Activated naive CD8-positive, alpha-beta T cell treated with anti-CD3 and anti-CD28 coated beads, Interleukin-2, amount 10 ng/mL, durations not matched to agents 7 days and 5 days (primary cell): ENCODE results near the gene LAMA5. TPM values are rescaled to one million over a fixed set of nuclear protein-coding genes. Genes with fewer than 3 reads are reported as not detected.

Source experiments
- ATAC-seq: fragments of 150-1000 bp; cut with Tn5 transposase; one replicate; pipeline ENCODE4 v1.10.0; 2021; ENCODE audit warnings: low read depth, moderate library complexity
- POLR2A ChIA-PET: fragments of 350-600 bp; sonication (Branson Sonifier 250); formaldehyde crosslinking; loops from one replicate; lab custom pipeline; 2021; ENCODE audit warnings: antibody characterized with exemption; lab: Charles Lee
- DNase-seq: peaks from one replicate; pipeline ENCODE4 v3.0.0; 2021
- H3K27ac Mint-ChIP-seq: one replicate; pipeline ENCODE4 v1.8.0; 2022; ENCODE audit warnings: mild to moderate bottlenecking, mixed read lengths
- H3K27me3 Mint-ChIP-seq: one replicate; pipeline ENCODE4 v1.8.0; 2022; ENCODE audit warnings: mild to moderate bottlenecking, moderate library complexity, mixed read lengths
- H3K36me3 Mint-ChIP-seq: one replicate; pipeline ENCODE4 v1.8.0; 2021; ENCODE audit warnings: mild to moderate bottlenecking, mixed read lengths
- H3K4me1 Mint-ChIP-seq: one replicate; pipeline ENCODE4 v1.8.0; 2021; ENCODE audit warnings: mixed read lengths
- H3K4me3 Mint-ChIP-seq: one replicate; pipeline ENCODE4 v1.8.0; 2022; ENCODE audit warnings: mild to moderate bottlenecking, moderate library complexity, mixed read lengths
- H3K9me3 Mint-ChIP-seq: one replicate; pipeline ENCODE4 v1.8.0; 2021; ENCODE audit warnings: mixed read lengths
- total RNA-seq, 2 experiments: library from RNA; stranded (reverse); gene quantifications; one replicate each; pipeline ENCODE4 v1.2.3, GENCODE V29; 2021

The LAMA5 gene
- total RNA-seq, 2 experiments from 2014 or later, result 0.54 to 0.80 TPM

DNA sequence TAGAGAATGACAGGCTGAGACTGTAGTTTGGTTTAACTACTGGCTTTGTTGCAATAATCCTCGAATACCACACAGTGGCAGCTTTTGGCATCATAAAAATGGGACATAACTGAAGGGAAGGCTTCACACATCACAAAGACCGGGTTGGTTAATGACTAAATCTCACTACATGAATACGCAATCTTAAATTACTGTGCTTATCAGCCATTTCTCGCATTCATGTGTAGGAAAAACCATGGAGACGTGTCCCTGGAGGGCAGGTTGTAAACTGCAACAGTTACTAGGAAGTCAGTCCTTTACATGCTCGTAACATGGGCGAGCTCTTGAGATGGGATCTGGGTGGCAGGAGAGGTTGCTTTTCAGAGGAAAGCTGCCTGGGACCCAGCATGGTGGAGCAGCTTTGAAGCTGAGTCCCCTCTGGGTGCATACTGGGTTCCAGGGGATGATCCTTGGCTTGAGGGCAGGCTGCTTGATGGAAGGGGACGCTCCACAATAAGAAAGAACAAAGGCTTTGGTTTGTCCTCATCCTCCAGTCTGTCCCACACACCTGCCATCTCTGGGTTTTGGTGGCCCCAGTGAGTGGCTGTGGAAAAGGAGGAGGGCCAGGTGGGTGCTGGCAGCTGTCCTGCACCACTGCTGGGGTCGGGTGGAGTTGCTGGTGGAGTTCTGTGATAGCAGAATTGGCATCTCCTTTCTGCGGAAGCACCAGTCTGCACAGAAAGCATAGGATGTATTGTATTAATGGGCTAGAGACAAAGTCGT, 21.9 kb upstream of the LAMA5 start:
- DNase-seq (no peak), ATAC-seq (no peak)
- H3K4me1 Mint-ChIP-seq, result peaks cover 30% of the 10 kb centered on the region
- POLR2A ChIA-PET, result no interaction called here
- H3K4me3 Mint-ChIP-seq, result peak overlapping the region; percentile 87
- no peaks in the 10 kb centered on the region for H3K9me3 Mint-ChIP-seq
- no peaks in the 10 kb centered on the region for H3K27me3 Mint-ChIP-seq
- H3K27ac Mint-ChIP-seq, result peak overlapping the region; percentile 93
- peaks cover 18% of the 10 kb centered on the region for H3K36me3 Mint-ChIP-seq

- Mint-ChIP-seq H3K27ac (peak overlapping the region; percentile 93), H3K36me3 (peaks cover 18% of the 10 kb centered on the region), H3K9me3 (no peaks in the 10 kb centered on the region), H3K4me3 (peak overlapping the region; percentile 87), H3K4me1 (peaks cover 30% of the 10 kb centered on the region), H3K27me3 (no peaks in the 10 kb centered on the region)
- POLR2A ChIA-PET, result interaction anchor here (0.7 to 2.4 kb wide), 4 partner anchors 22 to 406 kb away, joined by 3 to 13 read pairs (median 6); partner anchors contain the start of gene ADRM1
- ATAC-seq, result no peak
- DNase-seq, result no peak
Measured at GRCh38 chr20:62387933-62388635, 21.0 kb upstream of the LAMA5 start.

- Mint-ChIP-seq H3K27ac (peak overlapping the region; percentile 93), H3K27me3 (no peaks in the 10 kb centered on the region), H3K4me1 (peaks cover 30% of the 10 kb centered on the region), H3K36me3 (peaks cover 20% of the 10 kb centered on the region), H3K9me3 (no peaks in the 10 kb centered on the region), H3K4me3 (peak overlapping the region; percentile 87)
- DNase-seq, result no peak
- peak; percentile 21 for ATAC-seq
- POLR2A ChIA-PET, result interaction anchor here (0.7 to 2.4 kb wide), 14 partner anchors 12 to 417 kb away, joined by 3 to 13 read pairs (median 5); partner anchors contain the start of genes ADRM1, CABLES2 and OGFR
Measured at GRCh38 chr20:62387219-62387913, 20.3 kb upstream of the LAMA5 start.

DNA sequence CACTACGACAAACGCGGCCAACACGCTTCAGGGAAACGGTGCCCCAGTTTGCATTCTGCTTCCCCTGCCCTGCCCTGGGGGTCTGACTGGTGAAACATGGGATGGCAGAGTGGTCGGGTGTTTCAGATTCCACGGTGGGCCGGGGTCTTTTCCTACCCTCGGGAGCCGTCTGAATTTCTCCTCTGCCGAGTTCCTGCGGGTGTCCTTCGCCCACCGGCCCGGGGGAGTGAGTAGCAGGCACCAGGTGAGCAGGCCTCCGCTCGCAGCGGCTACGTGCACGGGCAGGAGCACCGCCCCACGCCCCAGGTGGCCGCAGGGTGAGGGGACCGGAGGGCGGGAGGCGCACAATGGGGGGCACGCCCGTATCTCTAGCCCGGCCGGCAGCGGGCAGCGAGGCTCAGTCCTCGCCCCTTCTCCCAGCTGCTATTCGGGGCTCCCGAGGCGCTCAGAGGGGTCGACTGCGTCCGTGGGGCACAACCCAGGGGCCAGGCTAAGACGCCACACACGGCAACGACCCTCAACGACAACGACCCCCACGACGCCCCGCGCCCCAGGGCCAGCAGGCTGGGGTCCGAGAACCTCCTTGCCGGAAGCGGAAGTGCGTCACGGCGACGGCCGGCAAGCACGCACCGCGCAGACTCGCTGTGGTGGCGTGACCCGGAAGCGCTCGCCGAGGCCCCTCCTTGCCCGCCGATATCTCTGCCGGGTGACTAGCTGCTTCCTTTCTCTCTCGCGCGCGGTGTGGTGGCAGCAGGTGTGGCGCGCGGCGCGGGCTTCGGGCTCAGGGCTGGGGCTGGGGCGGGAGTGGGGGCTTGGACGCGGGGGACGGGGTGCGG, 19.5 kb upstream of the LAMA5 start, which contains the start of gene RPS21:
TSS of gene RPS21 (plus strand) at position 721 of the 836 bp plus-strand sequence. CDS start 236 bp downstream, outside the sequence.
- Mint-ChIP-seq H3K27me3 (no peaks in the 10 kb centered on the region), H3K27ac (peak within 1 kb of the TSS; percentile 93), H3K9me3 (peaks cover 4% of the 10 kb centered on the region), H3K4me1 (peaks cover 35% of the 10 kb centered on the region), H3K4me3 (peak within 1 kb of the TSS; percentile 87), H3K36me3 (peaks cover 27% of the 10 kb centered on the region)
- ATAC-seq (peak; percentile 92), DNase-seq (peak; percentile 94)
- POLR2A ChIA-PET, result interaction anchor here (0.6 to 2.4 kb wide), 17 partner anchors 10 to 418 kb away, joined by 3 to 13 read pairs (median 4); partner anchors contain the start of genes ADRM1, CABLES2, MTG2 and OGFR

- Mint-ChIP-seq H3K9me3 (peaks cover 4% of the 10 kb centered on the region), H3K4me3 (no peak overlapping the region), H3K27ac (peak overlapping the region; percentile 67), H3K36me3 (peaks cover 12% of the 10 kb centered on the region), H3K27me3 (no peaks in the 10 kb centered on the region), H3K4me1 (peaks cover 20% of the 10 kb centered on the region)
- ATAC-seq (peak; percentile 67), DNase-seq (peak; percentile 76)
- POLR2A ChIA-PET, result interaction anchor here (1.0 kb wide), 2 partner anchors 80 to 83 kb away, joined by 3 to 4 read pairs; partner anchors contain the start of gene ADRM1
Measured at GRCh38 chr20:62382306-62383198, 15.4 kb upstream of the LAMA5 start.

DNA sequence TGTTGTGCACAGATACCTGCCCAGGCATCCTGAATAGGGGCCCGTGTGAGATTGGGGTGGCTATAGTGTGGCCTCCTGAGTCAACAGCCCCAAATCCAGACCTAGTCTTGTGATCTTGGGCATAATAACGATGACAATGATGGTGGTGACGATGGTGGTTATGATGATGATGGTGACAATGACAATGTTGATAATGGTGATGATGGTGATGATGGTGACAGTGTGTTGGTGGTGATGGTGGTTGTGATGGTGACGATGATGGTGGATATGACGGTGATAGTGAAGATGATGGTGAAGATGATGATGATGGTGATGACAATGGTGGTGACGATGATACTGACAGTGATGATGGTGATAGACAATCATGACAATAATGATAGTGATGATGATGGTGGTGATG, 14.7 kb upstream of the LAMA5 start:
- no peak overlapping the region for H3K4me3 Mint-ChIP-seq
- DNase-seq (no peak), ATAC-seq (no peak)
- peaks cover 20% of the 10 kb centered on the region for H3K4me1 Mint-ChIP-seq
- no peaks in the 10 kb centered on the region for H3K27me3 Mint-ChIP-seq
- H3K36me3 Mint-ChIP-seq, result peaks cover 9% of the 10 kb centered on the region
- peaks cover 4% of the 10 kb centered on the region for H3K9me3 Mint-ChIP-seq
- POLR2A ChIA-PET, result interaction anchor here (1.0 kb wide), 1 partner anchor 82 kb away, joined by 4 read pairs; no protein-coding TSS in a partner anchor
- H3K27ac Mint-ChIP-seq, result peak overlapping the region; percentile 30

DNA sequence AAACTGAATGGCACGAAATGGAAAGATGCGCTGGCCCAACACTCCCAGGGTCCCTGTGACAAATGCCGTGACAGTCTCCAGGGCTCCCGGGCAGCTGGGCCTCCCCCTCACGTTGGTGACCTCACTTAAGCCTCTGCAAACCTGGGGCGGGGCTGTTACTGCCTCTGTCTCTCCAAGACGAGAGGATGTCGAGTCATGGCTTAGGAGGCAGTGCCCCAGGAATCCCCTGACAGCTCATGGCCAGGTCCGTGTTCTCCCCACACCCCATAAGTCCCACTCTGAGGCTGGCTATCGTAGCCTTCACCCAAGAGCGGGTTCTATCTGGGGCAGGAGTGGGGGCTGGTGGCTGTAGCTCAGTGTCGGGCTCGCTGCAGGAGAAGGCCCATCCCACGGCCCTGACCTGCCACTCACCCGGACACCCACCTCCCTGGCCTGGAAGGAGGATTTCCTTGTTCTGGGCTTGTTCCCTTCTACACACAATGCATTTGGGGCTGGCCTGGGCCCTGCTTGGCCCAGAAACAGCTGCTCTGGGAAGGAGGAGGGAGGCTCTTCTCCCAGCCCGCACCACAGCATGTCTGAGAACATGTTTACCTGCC, 14.2 kb upstream of the LAMA5 start:
- H3K27ac Mint-ChIP-seq, result no peak overlapping the region
- no peak overlapping the region for H3K4me3 Mint-ChIP-seq
- peaks cover 20% of the 10 kb centered on the region for H3K4me1 Mint-ChIP-seq
- no peaks in the 10 kb centered on the region for H3K27me3 Mint-ChIP-seq
- DNase-seq (no peak), ATAC-seq (no peak)
- peaks cover 4% of the 10 kb centered on the region for H3K9me3 Mint-ChIP-seq
- H3K36me3 Mint-ChIP-seq, result peaks cover 9% of the 10 kb centered on the region
- POLR2A ChIA-PET, result no interaction called here

GRCh38 chr20:62378215-62378614, 11.1 kb upstream of the LAMA5 start:
- H3K4me3 Mint-ChIP-seq, result no peak overlapping the region
- peaks cover 5% of the 10 kb centered on the region for H3K4me1 Mint-ChIP-seq
- peaks cover 4% of the 10 kb centered on the region for H3K9me3 Mint-ChIP-seq
- peaks cover 9% of the 10 kb centered on the region for H3K36me3 Mint-ChIP-seq
- no peak overlapping the region for H3K27ac Mint-ChIP-seq
- ATAC-seq (no peak), DNase-seq (no peak)
- H3K27me3 Mint-ChIP-seq, result no peaks in the 10 kb centered on the region
- POLR2A ChIA-PET, result no interaction called here

DNA sequence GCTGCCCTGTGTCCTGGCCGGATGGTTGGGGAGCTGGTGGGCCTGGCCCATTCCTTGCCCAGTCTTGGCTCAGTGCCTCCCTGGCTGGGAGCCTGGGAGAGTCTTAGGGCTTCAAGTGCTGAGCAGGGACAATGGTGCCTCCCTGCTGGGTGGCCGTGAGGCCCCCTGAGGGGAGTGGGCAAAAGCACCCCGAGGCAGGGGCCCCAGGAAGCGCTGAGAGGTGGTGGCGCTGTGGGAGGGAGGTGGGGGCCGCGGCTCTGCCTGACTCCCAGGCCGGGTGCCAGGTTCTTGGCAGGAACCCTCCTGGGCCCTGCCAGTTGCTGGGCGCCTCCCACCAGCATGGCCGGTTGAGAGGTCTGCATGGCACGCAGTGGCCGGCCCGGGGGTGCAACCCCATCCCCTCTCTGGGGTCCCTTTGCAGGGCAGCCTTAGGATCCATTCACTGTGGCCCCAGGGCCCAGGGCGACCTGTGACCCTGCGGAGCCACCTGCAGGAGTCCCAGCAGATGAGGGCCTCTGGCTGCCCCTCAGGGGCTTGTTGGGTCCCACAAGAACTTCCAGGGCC, 10.6 kb upstream of the LAMA5 start:
- Mint-ChIP-seq H3K4me3 (no peak overlapping the region), H3K27me3 (no peaks in the 10 kb centered on the region), H3K4me1 (peaks cover 5% of the 10 kb centered on the region), H3K36me3 (peaks cover 9% of the 10 kb centered on the region), H3K27ac (no peak overlapping the region), H3K9me3 (peaks cover 4% of the 10 kb centered on the region)
- ATAC-seq (no peak), DNase-seq (no peak)
- POLR2A ChIA-PET, result no interaction called here

DNA sequence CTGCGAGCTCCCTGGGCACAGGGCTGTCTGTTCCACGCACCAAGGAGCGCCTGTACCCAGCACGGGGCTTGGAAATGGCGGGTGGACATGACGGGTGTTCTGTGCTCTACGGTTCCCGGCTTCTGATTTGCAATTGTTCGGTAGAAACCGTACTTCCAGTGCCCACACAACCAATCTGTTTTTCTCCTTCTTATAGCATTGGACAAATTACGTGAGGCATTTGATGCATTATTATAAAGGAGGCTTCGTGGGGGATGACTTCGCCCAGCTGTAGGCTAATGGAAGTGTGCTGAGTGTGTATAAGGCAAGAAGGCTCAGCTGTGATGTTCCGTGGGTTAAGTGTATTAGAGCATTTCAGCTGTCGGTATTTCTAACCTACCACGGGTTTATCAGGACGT, 10.0 kb upstream of the LAMA5 start:
- Mint-ChIP-seq H3K4me1 (peaks cover 3% of the 10 kb centered on the region), H3K27me3 (no peaks in the 10 kb centered on the region), H3K36me3 (peaks cover 4% of the 10 kb centered on the region), H3K27ac (no peak overlapping the region), H3K4me3 (no peak overlapping the region), H3K9me3 (peaks cover 4% of the 10 kb centered on the region)
- ATAC-seq (no peak), DNase-seq (no peak)
- POLR2A ChIA-PET, result no interaction called here
